ENCODE measurements around the gene ANKFN1.
"Not testable (repeated sequence)": the region's sequence is repeated elsewhere in the genome, so short reads cannot be mapped to it uniquely, and the experiment has no call there.

The ANKFN1 gene

GRCh38 chr17:56358651-56359050 is 205.4 kb downstream of the ANKFN1 start:
- no peak for DNase-seq

- no peak for DNase-seq
These were observed 206.2 kb downstream of the ANKFN1 start for GRCh38 chr17:56359518-56359917.

- DNase-seq, result no peak
These were observed 214.1 kb downstream of the ANKFN1 start for GRCh38 chr17:56367366-56367765.

GRCh38 chr17:56373981-56374833 is 220.9 kb downstream of the ANKFN1 start:
- no peak for DNase-seq

GRCh38 chr17:56389356-56389755 is 236.1 kb downstream of the ANKFN1 start:
- DNase-seq, result no peak

- DNase-seq, result no peak
These were observed 239.0 kb downstream of the ANKFN1 start for GRCh38 chr17:56392321-56392720.

GRCh38 chr17:56393156-56393555 is 239.9 kb downstream of the ANKFN1 start:
- DNase-seq, result no peak

- DNase-seq, result no peak
These were observed 242.5 kb downstream of the ANKFN1 start for GRCh38 chr17:56395787-56396186.

GRCh38 chr17:56407086-56407485 is 253.8 kb downstream of the ANKFN1 start:
- DNase-seq, result no peak

- not testable (repeated sequence) for DNase-seq
These were observed 259.1 kb downstream of the ANKFN1 start for GRCh38 chr17:56412356-56412755.

GRCh38 chr17:56416682-56417351 is 263.5 kb downstream of the ANKFN1 start:
- DNase-seq, result no peak

GRCh38 chr17:56424005-56424404 is 270.7 kb downstream of the ANKFN1 start:
- no peak for DNase-seq

GRCh38 chr17:56424543-56425044 is 271.3 kb downstream of the ANKFN1 start:
- DNase-seq, result no peak

- DNase-seq, result no peak
These were observed 272.2 kb downstream of the ANKFN1 start for GRCh38 chr17:56425483-56425882.

GRCh38 chr17:56426901-56427300 is 273.6 kb downstream of the ANKFN1 start:
- DNase-seq, result no peak

GRCh38 chr17:56431736-56432135 is 278.5 kb downstream of the ANKFN1 start:
- no peak for DNase-seq

GRCh38 chr17:56432443-56432842 is 279.2 kb downstream of the ANKFN1 start:
- DNase-seq, result no peak

GRCh38 chr17:56434610-56435009 is 281.3 kb downstream of the ANKFN1 start:
- DNase-seq, result no peak

- DNase-seq, result no peak
These were observed 282.9 kb downstream of the ANKFN1 start for GRCh38 chr17:56436142-56436541.

GRCh38 chr17:56440419-56440818 is 287.1 kb downstream of the ANKFN1 start:
- DNase-seq, result no peak

- no peak for DNase-seq
These were observed 288.0 kb downstream of the ANKFN1 start for GRCh38 chr17:56441308-56441707.

GRCh38 chr17:56445692-56446411 is 292.6 kb downstream of the ANKFN1 start:
- DNase-seq, result no peak

GRCh38 chr17:56447171-56447570 is 293.9 kb downstream of the ANKFN1 start:
- DNase-seq, result no peak
